Breast epithelium (tissue), 4 donors: Measurements from ENCODE around the gene KLHL6. TPM values are rescaled to one million over a fixed set of nuclear protein-coding genes. Genes with fewer than 3 reads are reported as not detected.

Experiments used
- DNase-seq, 2 donors: peaks; one replicate each; pipeline ENCODE4 v3.0.0-alpha.2; 2019; ENCODE audit warnings: low spot score in 2 of 2
- H3K27ac ChIP-seq, 2 donors: fragments of 200-600 bp; sonication (generic) in 1 of 2; one replicate each; pipeline ENCODE4 v1.5.1; 2016 to 2019; ENCODE audit warnings: mild to moderate bottlenecking in 1 of 2
- H3K27me3 ChIP-seq, 2 donors: fragments of 200-600 bp; sonication (generic) in 1 of 2; one replicate each; pipeline versions ENCODE4 v1.5.1 to v1.6.0; 2017 to 2019; ENCODE audit warnings: control low read depth in 1 of 2, mild to moderate bottlenecking in 1 of 2
- H3K36me3 ChIP-seq: fragments of 200-600 bp; one replicate; pipeline ENCODE4 v1.5.1; 2019
- H3K4me1 ChIP-seq, 2 donors: fragments of 200-600 bp; sonication (generic); one replicate each; pipeline ENCODE4 v1.5.1; 2016 to 2019; ENCODE audit warnings: control low read depth in 1 of 2
- H3K4me3 ChIP-seq, 3 donors: fragments of 200-600 bp; sonication (generic); 1 replicate in 2 of 3; 2 replicates in 1 of 3; pipeline ENCODE4 v1.5.1; 2016 to 2019; ENCODE audit warnings: mild to moderate bottlenecking in 3 of 3, moderate library complexity in 2 of 3
- H3K9me3 ChIP-seq, 2 donors: fragments of 200-600 bp; sonication (generic) in 1 of 2; one replicate each; pipeline ENCODE4 v1.5.1; 2016 to 2019; ENCODE audit warnings: control low read depth in 1 of 2
- CTCF ChIP-seq, 3 donors: fragments of 450-650 bp; IDR thresholded peaks; one replicate each; pipeline ENCODE4 v1.5.1; 2016 to 2017; ENCODE audit warnings: antibody characterized with exemption in 3 of 3, mild to moderate bottlenecking in 3 of 3, moderate library complexity in 3 of 3
- POLR2A ChIP-seq: fragments of 450-650 bp; IDR thresholded peaks from one replicate; pipeline ENCODE4 v1.6.1; 2016; ENCODE audit warnings: antibody characterized with exemption, mild to moderate bottlenecking, moderate library complexity
- POLR2AphosphoS5 ChIP-seq, 3 donors: sonication (generic); formaldehyde crosslinking; IDR thresholded peaks; one replicate each; pipeline ENCODE4 v1.6.1; 2017; ENCODE audit warnings: antibody characterized with exemption in 3 of 3
- intact Hi-C: fragments of 100-400 bp; cut with DNase I; formaldehyde crosslinking; loops from one replicate; pipeline ENCODE4 v1.15.1; 2023; ENCODE audit warnings: low total_unique reads
- total RNA-seq, 3 donors: library from RNA; depleted of rRNA; stranded (reverse); fragments of >200 nt; gene quantifications; one replicate each; pipeline ENCODE4 v1.1.0, GENCODE V29; 2016

The KLHL6 gene
- total RNA-seq, 3 donors from 2014 or later: 2.7 to 7.9 (median 4.3) TPM

GRCh38 chr3:183449391-183449790 lies 106.1 kb downstream of the KLHL6 start:
- no peaks in the 10 kb centered on the region for H3K9me3 ChIP-seq
- no peak for DNase-seq
- intact Hi-C loops: no loop called here
- H3K27me3 ChIP-seq: no peaks in the 10 kb centered on the region
- peak overlapping the region in 1 of 3 donors; percentile 14 for H3K4me3 ChIP-seq
- no peak for TF ChIP-seq POLR2AphosphoS5 (IDR thresholded peaks at IDR 0.05)
- no peak for TF ChIP-seq CTCF (IDR thresholded peaks at IDR 0.05)
- TF ChIP-seq POLR2A: no peak
- peaks cover 0 to 6% of the 10 kb centered on the region in 2 donors for H3K4me1 ChIP-seq
- no peak overlapping the region for H3K27ac ChIP-seq
- no peaks in the 10 kb centered on the region for H3K36me3 ChIP-seq

GRCh38 chr3:183448369-183449128 lies 107.0 kb downstream of the KLHL6 start:
- H3K4me3 ChIP-seq: peak overlapping the region; percentile 77 to 88 (median 77)
- no peak overlapping the region for H3K27ac ChIP-seq
- intact Hi-C loops: no loop called here
- H3K4me1 ChIP-seq: peaks cover 0 to 6% of the 10 kb centered on the region in 2 donors
- H3K9me3 ChIP-seq: peaks cover 5% of the 10 kb centered on the region in 2 donors
- no peaks in the 10 kb centered on the region for H3K36me3 ChIP-seq
- no peak for DNase-seq
- no peaks in the 10 kb centered on the region for H3K27me3 ChIP-seq
- no peak for TF ChIP-seq POLR2A
- TF ChIP-seq POLR2AphosphoS5 (IDR thresholded peaks at IDR 0.05): no peak
- TF ChIP-seq CTCF (IDR thresholded peaks at IDR 0.05): no peak

- Histone ChIP-seq H3K27ac (peak overlapping the region; percentile 59 to 76), H3K9me3 (peaks cover 8% of the 10 kb centered on the region in 2 donors), H3K36me3 (no peaks in the 10 kb centered on the region), H3K4me3 (peak overlapping the region; percentile 77 to 88 (median 77)), H3K27me3 (no peaks in the 10 kb centered on the region), H3K4me1 (peaks cover 0 to 6% of the 10 kb centered on the region in 2 donors)
- intact Hi-C loops: no loop called here
- DNase-seq: peak; percentile 65 to 71
- TF ChIP-seq CTCF (IDR thresholded peaks at IDR 0.05) (no peak), POLR2AphosphoS5 (IDR thresholded peaks at IDR 0.05) (peak in 2 of 3 donors; percentile 45 to 59)
Measured at GRCh38 chr3:183447206-183448001, 108.1 kb downstream of the KLHL6 start.

GRCh38 chr3:183446838-183447205 lies 108.7 kb downstream of the KLHL6 start:
- DNase-seq: no peak
- no peak overlapping the region for H3K27ac ChIP-seq
- H3K36me3 ChIP-seq: no peaks in the 10 kb centered on the region
- intact Hi-C loops: no loop called here
- peaks cover 8% of the 10 kb centered on the region in 2 donors for H3K9me3 ChIP-seq
- peak overlapping the region; percentile 77 to 88 (median 77) for H3K4me3 ChIP-seq
- H3K4me1 ChIP-seq: peaks cover 0 to 6% of the 10 kb centered on the region in 2 donors
- TF ChIP-seq POLR2A: no peak
- TF ChIP-seq POLR2AphosphoS5 (IDR thresholded peaks at IDR 0.05): no peak
- no peak for TF ChIP-seq CTCF (IDR thresholded peaks at IDR 0.05)
- no peaks in the 10 kb centered on the region for H3K27me3 ChIP-seq

GRCh38 chr3:183444748-183445147 lies 110.8 kb downstream of the KLHL6 start:
- no peaks in the 10 kb centered on the region for H3K36me3 ChIP-seq
- TF ChIP-seq CTCF (IDR thresholded peaks at IDR 0.05) (no peak), POLR2AphosphoS5 (IDR thresholded peaks at IDR 0.05) (no peak), POLR2A (no peak)
- no peak overlapping the region for H3K4me3 ChIP-seq
- peaks cover 0 to 5% of the 10 kb centered on the region in 2 donors for H3K4me1 ChIP-seq
- H3K27ac ChIP-seq: no peak overlapping the region
- intact Hi-C loops: no loop called here
- no peak for DNase-seq
- H3K27me3 ChIP-seq: no peaks in the 10 kb centered on the region
- peaks cover 8% of the 10 kb centered on the region in 2 donors for H3K9me3 ChIP-seq
